ENCODE results near the gene USP6NL.

- no peak for TF ChIP-seq POLR2A (IDR thresholded peaks at IDR 0.05; ENCODE audit: low read length)
- TF ChIP-seq GATA1 (IDR thresholded peaks at IDR 0.05; ENCODE audit: low read depth, low read length): no peak
These were observed 62.7 kb downstream of the USP6NL start for GRCh38 chr10:11548768-11549099.

Measured in erythroblast (primary cell).